KBM-7 (cell line): ENCODE measurements around the gene ARVCF.

Experiments used
- DNase-seq: peaks from one replicate; pipeline ENCODE4 v3.0.0-alpha.2; 2015
- in situ Hi-C: fragments of 300-500 bp; cut with MboI; formaldehyde crosslinking; loops from 2 replicates; pipeline ENCODE4 v1.14.3; 2020; ENCODE audit warnings: low sequenced_read_pairs, low pct_unique_long_range_greater_than_20kb, mixed read lengths

Gene ARVCF

GRCh38 chr22:20021196-20022181 lies 4.9 kb upstream of the ARVCF start:
- in situ Hi-C loops = loop anchor here (25.0 kb wide), 1 partner anchor 109 kb away; no protein-coding TSS in a partner anchor
- no peak for DNase-seq

- DNase-seq = peak; percentile 93
- in situ Hi-C loops = loop anchor here (25.0 kb wide), 1 partner anchor 108 kb away; no protein-coding TSS in a partner anchor
Measured at GRCh38 chr22:20020533-20021195, 4.0 kb upstream of the ARVCF start, which contains the start of gene TANGO2. TANGO2 (plus strand) TSS chr22:20021110; CDS start chr22:20036799, 15,689 bp downstream.

GRCh38 chr22:20019661-20020532 lies 3.3 kb upstream of the ARVCF start:
- DNase-seq = no peak
- in situ Hi-C loops = loop anchor here (25.0 kb wide), 1 partner anchor 108 kb away; no protein-coding TSS in a partner anchor

- in situ Hi-C loops = loop anchor here (25.0 kb wide), 1 partner anchor 106 kb away; no protein-coding TSS in a partner anchor
- no peak for DNase-seq
Measured at GRCh38 chr22:20018001-20018400, 1.4 kb upstream of the ARVCF start.

GRCh38 chr22:20017622-20017958 lies 967 bp upstream of the ARVCF start:
- in situ Hi-C loops = loop anchor here (25.0 kb wide), 1 partner anchor 105 kb away; no protein-coding TSS in a partner anchor
- DNase-seq = no peak

- in situ Hi-C loops = loop anchor here (25.0 kb wide), 1 partner anchor 104 kb away; no protein-coding TSS in a partner anchor
- peak; percentile 43 for DNase-seq
Measured at GRCh38 chr22:20015971-20016733, 471 bp downstream of the ARVCF start.

- no peak for DNase-seq
- in situ Hi-C loops = loop anchor here (25.0 kb wide), 1 partner anchor 103 kb away; no protein-coding TSS in a partner anchor
Measured at GRCh38 chr22:20015187-20015625, 1.4 kb downstream of the ARVCF start.

GRCh38 chr22:20014526-20015186 lies 2.0 kb downstream of the ARVCF start:
- no peak for DNase-seq
- in situ Hi-C loops = loop anchor here (25.0 kb wide), 1 partner anchor 102 kb away; no protein-coding TSS in a partner anchor

GRCh38 chr22:20013382-20013871 lies 3.2 kb downstream of the ARVCF start:
- in situ Hi-C loops = loop anchor here (25.0 kb wide), 1 partner anchor 101 kb away; no protein-coding TSS in a partner anchor
- DNase-seq = peak; percentile 42

GRCh38 chr22:20012741-20013331 lies 3.8 kb downstream of the ARVCF start:
- DNase-seq = no peak
- in situ Hi-C loops = loop anchor here (25.0 kb wide), 1 partner anchor 101 kb away; no protein-coding TSS in a partner anchor

GRCh38 chr22:20011993-20012740 lies 4.5 kb downstream of the ARVCF start:
- DNase-seq = no peak
- in situ Hi-C loops = loop anchor here (25.0 kb wide), 1 partner anchor 100 kb away; no protein-coding TSS in a partner anchor

GRCh38 chr22:20011123-20011992 lies 5.3 kb downstream of the ARVCF start:
- in situ Hi-C loops = loop anchor here (25.0 kb wide), 1 partner anchor 99 kb away; no protein-coding TSS in a partner anchor
- no peak for DNase-seq

- in situ Hi-C loops = loop anchor here (25.0 kb wide), 1 partner anchor 98 kb away; no protein-coding TSS in a partner anchor
- no peak for DNase-seq
Measured at GRCh38 chr22:20010307-20011122, 6.1 kb downstream of the ARVCF start.

- no peak for DNase-seq
- in situ Hi-C loops = loop anchor here (25.0 kb wide), 1 partner anchor 97 kb away; no protein-coding TSS in a partner anchor
Measured at GRCh38 chr22:20009582-20010306, 6.9 kb downstream of the ARVCF start.
